HEK293 (cell line): ENCODE results near the gene CREB5.

Experiments used
- GLIS1 ChIP-seq: fragments of 450-650 bp; formaldehyde crosslinking; IDR thresholded peaks from 2 replicates; pipeline ENCODE4 v1.5.1; 2016; ENCODE audit warnings: missing biosample characterization, missing genetic modification characterization
- HOXA7 ChIP-seq: sonication (generic); formaldehyde crosslinking; IDR thresholded peaks from 2 replicates; pipeline ENCODE4 v1.8.1; 2022; ENCODE audit warnings: missing genetic modification reagents, borderline replicate concordance
- KLF16 ChIP-seq: fragments of 450-650 bp; formaldehyde crosslinking; IDR thresholded peaks from 2 replicates; pipeline ENCODE4 v1.5.1; 2017; ENCODE audit warnings: missing biosample characterization, missing genetic modification characterization
- KLF7 ChIP-seq: fragments of 450-650 bp; formaldehyde crosslinking; IDR thresholded peaks from 2 replicates; pipeline ENCODE4 v1.5.1; 2016; ENCODE audit warnings: missing biosample characterization, missing genetic modification characterization, borderline replicate concordance
- KLF8 ChIP-seq: fragments of 450-650 bp; formaldehyde crosslinking; IDR thresholded peaks from 2 replicates; pipeline ENCODE4 v1.5.1; 2016; ENCODE audit warnings: missing biosample characterization, missing genetic modification characterization
- SALL2 ChIP-seq: fragments of 450-650 bp; formaldehyde crosslinking; IDR thresholded peaks from 2 replicates; pipeline ENCODE4 v1.5.0; 2017; ENCODE audit warnings: missing biosample characterization, mild to moderate bottlenecking, missing genetic modification characterization, borderline replicate concordance
- SCRT1 ChIP-seq: fragments of 450-650 bp; formaldehyde crosslinking; IDR thresholded peaks from 2 replicates; pipeline ENCODE4 v1.5.1; 2016; ENCODE audit warnings: missing biosample characterization, missing genetic modification characterization, borderline replicate concordance
- SP2 ChIP-seq: fragments of 450-650 bp; formaldehyde crosslinking; IDR thresholded peaks from 2 replicates; pipeline ENCODE4 v1.5.1; 2016; ENCODE audit warnings: missing biosample characterization, missing genetic modification characterization
- TCF7L2 ChIP-seq: IDR thresholded peaks from 2 replicates; pipeline ENCODE4 v1.6.1; 2011; ENCODE audit warnings: low read depth, mild to moderate bottlenecking, inconsistent platforms, low read length, moderate library complexity, borderline replicate concordance
- TRIM28 ChIP-seq: IDR thresholded peaks from 2 replicates; pipeline ENCODE4 v1.6.1; 2011; ENCODE audit warnings: low read length, control low read depth, borderline replicate concordance
- ZEB2 ChIP-seq: fragments of 450-650 bp; formaldehyde crosslinking; IDR thresholded peaks from 2 replicates; pipeline ENCODE4 v1.5.1; 2016; ENCODE audit warnings: missing biosample characterization, missing genetic modification characterization
- ZNF112 ChIP-seq: fragments of 450-650 bp; formaldehyde crosslinking; IDR thresholded peaks from 2 replicates; pipeline ENCODE4 v1.5.0; 2017; ENCODE audit warnings: missing biosample characterization, missing genetic modification characterization
- ZNF202 ChIP-seq: fragments of 450-650 bp; formaldehyde crosslinking; IDR thresholded peaks from 2 replicates; pipeline ENCODE4 v1.5.1; 2016; ENCODE audit warnings: missing biosample characterization, missing genetic modification characterization, borderline replicate concordance
- ZNF211 ChIP-seq: fragments of 450-650 bp; formaldehyde crosslinking; IDR thresholded peaks from 2 replicates; pipeline ENCODE4 v1.5.1; 2016; ENCODE audit warnings: low read depth, missing biosample characterization, missing genetic modification characterization
- ZNF23 ChIP-seq: fragments of 450-650 bp; formaldehyde crosslinking; IDR thresholded peaks from 2 replicates; pipeline ENCODE4 v1.5.1; 2016; ENCODE audit warnings: missing biosample characterization, missing genetic modification characterization, borderline replicate concordance
- ZNF302 ChIP-seq: fragments of 450-650 bp; formaldehyde crosslinking; IDR thresholded peaks from 2 replicates; pipeline ENCODE4 v1.5.1; 2016; ENCODE audit warnings: missing biosample characterization, missing genetic modification characterization, low read depth
- ZNF324 ChIP-seq: fragments of 450-650 bp; formaldehyde crosslinking; IDR thresholded peaks from 2 replicates; pipeline ENCODE4 v1.5.1; 2016; ENCODE audit warnings: missing biosample characterization, missing genetic modification characterization
- ZNF350 ChIP-seq: fragments of 450-650 bp; formaldehyde crosslinking; IDR thresholded peaks from 2 replicates; pipeline ENCODE4 v1.5.0; 2017; ENCODE audit warnings: missing biosample characterization, mild to moderate bottlenecking, missing genetic modification characterization
- ZNF354C ChIP-seq: fragments of 450-650 bp; formaldehyde crosslinking; IDR thresholded peaks from 2 replicates; pipeline ENCODE4 v1.5.1; 2016; ENCODE audit warnings: missing biosample characterization, missing genetic modification characterization, low read depth, borderline replicate concordance
- ZNF426 ChIP-seq: fragments of 450-650 bp; formaldehyde crosslinking; IDR thresholded peaks from 2 replicates; pipeline ENCODE4 v1.5.1; 2017; ENCODE audit warnings: missing biosample characterization, missing genetic modification characterization, mild to moderate bottlenecking, inconsistent platforms, moderate library complexity
- ZNF561 ChIP-seq: fragments of 450-650 bp; IDR thresholded peaks from 2 replicates; pipeline ENCODE4 v1.5.1; 2018; ENCODE audit warnings: missing biosample characterization, missing genetic modification characterization, borderline replicate concordance
- ZNF623 ChIP-seq: fragments of 450-650 bp; formaldehyde crosslinking; IDR thresholded peaks from 2 replicates; pipeline ENCODE4 v1.5.1; 2016; ENCODE audit warnings: missing biosample characterization, missing genetic modification characterization
- ZNF660 ChIP-seq: fragments of 450-650 bp; IDR thresholded peaks from 2 replicates; pipeline ENCODE4 v1.5.1; 2018; ENCODE audit warnings: missing biosample characterization, mild to moderate bottlenecking, missing genetic modification characterization
- ZNF664 ChIP-seq: fragments of 450-650 bp; formaldehyde crosslinking; IDR thresholded peaks from 2 replicates; pipeline ENCODE4 v1.5.1; 2016; ENCODE audit warnings: missing biosample characterization, missing genetic modification characterization
- ZNF777 ChIP-seq: fragments of 450-650 bp; formaldehyde crosslinking; IDR thresholded peaks from 2 replicates; pipeline ENCODE4 v1.5.1; 2017; ENCODE audit warnings: missing biosample characterization, missing genetic modification characterization, borderline replicate concordance
- ZNF830 ChIP-seq: fragments of 450-650 bp; IDR thresholded peaks from 2 replicates; pipeline ENCODE4 v1.5.0; 2018; ENCODE audit warnings: missing biosample characterization, missing genetic modification characterization, low read depth, mild to moderate bottlenecking, moderate library complexity
- TF ChIP-seq, protein P1 (sequence below): fragments of 450-650 bp; formaldehyde crosslinking; IDR thresholded peaks from 2 replicates; pipeline ENCODE4 v1.5.1; 2016; ENCODE audit warnings: missing biosample characterization, missing genetic modification characterization
- TF ChIP-seq, protein P2 (sequence below): IDR thresholded peaks from 2 replicates; pipeline ENCODE4 v1.6.1; 2011; ENCODE audit warnings: mild to moderate bottlenecking, low read depth, low read length, borderline replicate concordance
- TF ChIP-seq, protein P3 (sequence below): fragments of 450-650 bp; formaldehyde crosslinking; IDR thresholded peaks from 2 replicates; pipeline ENCODE4 v1.5.1; 2017; ENCODE audit warnings: missing biosample characterization, missing genetic modification characterization
- TF ChIP-seq, protein P4 (sequence below): fragments of 450-650 bp; formaldehyde crosslinking; IDR thresholded peaks from 2 replicates; pipeline ENCODE4 v1.5.1; 2016; ENCODE audit warnings: missing biosample characterization, missing genetic modification characterization
- TF ChIP-seq, protein P5 (sequence below): fragments of 450-650 bp; formaldehyde crosslinking; IDR thresholded peaks from 2 replicates; pipeline ENCODE4 v1.5.1; 2017; ENCODE audit warnings: missing biosample characterization, missing genetic modification characterization

CREB5 gene

DNA sequence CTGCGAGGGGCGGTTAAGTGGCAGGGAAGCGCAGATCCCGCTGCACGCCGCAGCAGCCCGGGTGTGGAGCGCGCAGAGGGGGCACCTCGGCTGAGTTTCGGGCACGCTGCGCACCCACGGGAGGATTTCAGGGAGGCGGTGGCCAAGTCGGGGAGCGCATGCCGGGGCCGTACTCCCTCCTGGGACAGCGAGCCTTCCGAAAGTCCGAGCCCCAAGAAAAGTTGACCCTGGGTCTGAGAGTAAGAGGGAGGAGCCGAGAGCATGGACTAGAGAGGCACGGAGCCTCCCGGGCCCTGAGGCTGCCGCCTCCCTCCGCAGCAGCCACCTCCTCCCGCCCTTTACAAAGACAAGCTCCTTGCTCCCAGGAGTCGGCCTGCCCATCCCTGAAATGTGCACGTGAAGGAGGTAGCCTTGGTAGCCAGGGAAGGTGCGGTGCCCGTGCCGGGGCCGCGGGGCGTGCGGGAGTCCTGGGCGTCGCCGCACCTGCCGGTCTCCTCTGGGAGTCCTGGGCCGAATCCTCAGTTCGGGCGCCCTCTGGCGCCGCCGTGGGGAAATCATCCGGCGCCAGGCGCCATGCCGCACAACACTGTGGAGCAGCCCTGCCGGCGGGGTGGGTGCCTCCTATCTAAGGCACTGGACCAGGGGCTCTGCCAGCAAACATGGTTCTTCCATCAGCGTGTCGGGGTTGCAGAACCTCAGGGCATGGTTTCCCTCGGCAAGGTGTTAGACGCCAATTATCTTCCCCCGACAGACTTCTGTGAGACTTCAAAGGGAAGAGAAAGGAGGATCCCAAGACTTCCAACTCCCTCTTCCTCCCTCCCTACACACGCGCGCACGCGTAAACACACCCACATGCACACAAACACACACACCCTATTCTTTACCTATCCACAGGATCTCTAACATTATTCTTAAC lies 441.8 kb downstream of the CREB5 start (continued):
- no peak for TF ChIP-seq ZNF354C (tag by site-specific recombination)
- peak; percentile 82 for TF ChIP-seq ZEB2 (tag by site-specific recombination)
- peak; percentile 59; the same call in 1 of the 2 replicates for TF ChIP-seq ZNF777 (tag by site-specific recombination)
- TF ChIP-seq KLF7 (tag by site-specific recombination), result peak; percentile 74; the same call in 1 of the 2 replicates
- TF ChIP-seq SCRT1 (tag by site-specific recombination), result no peak
- no peak for TF ChIP-seq ZNF202 (tag by site-specific recombination)
- no peak for TF ChIP-seq SP2 (tag by site-specific recombination)
- TF ChIP-seq KLF16, result no peak
- no peak for TF ChIP-seq ZNF623 (tag by site-specific recombination)
- TF ChIP-seq ZNF660, result peak; percentile 28; the same call in 1 of the 2 replicates
- TF ChIP-seq ZNF302 (tag by site-specific recombination), result no peak
- no peak for TF ChIP-seq ZNF23 (tag by site-specific recombination)
- TF ChIP-seq, protein P1, sequence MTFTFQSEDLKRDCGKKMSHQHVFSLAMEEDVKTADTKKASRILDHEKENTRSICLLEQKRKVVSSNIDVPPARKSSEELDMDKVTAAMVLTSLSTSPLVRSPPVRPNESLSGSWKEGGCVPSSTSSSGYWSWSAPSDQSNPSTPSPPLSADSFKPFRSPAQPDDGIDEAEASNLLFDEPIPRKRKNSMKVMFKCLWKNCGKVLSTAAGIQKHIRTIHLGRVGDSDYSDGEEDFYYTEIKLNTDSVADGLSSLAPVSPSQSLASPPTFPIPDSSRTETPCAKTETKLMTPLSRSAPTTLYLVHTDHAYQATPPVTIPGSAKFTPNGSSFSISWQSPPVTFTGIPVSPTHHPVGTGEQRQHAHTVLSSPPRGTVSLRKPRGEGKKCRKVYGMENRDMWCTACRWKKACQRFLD (tag by site-specific recombination), result no peak
- TF ChIP-seq, protein P2, sequence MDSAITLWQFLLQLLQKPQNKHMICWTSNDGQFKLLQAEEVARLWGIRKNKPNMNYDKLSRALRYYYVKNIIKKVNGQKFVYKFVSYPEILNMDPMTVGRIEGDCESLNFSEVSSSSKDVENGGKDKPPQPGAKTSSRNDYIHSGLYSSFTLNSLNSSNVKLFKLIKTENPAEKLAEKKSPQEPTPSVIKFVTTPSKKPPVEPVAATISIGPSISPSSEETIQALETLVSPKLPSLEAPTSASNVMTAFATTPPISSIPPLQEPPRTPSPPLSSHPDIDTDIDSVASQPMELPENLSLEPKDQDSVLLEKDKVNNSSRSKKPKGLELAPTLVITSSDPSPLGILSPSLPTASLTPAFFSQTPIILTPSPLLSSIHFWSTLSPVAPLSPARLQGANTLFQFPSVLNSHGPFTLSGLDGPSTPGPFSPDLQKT, result no peak
- TF ChIP-seq HOXA7 (CRISPR knock-in tag), result no peak
- no peak for TF ChIP-seq ZNF112 (tag by site-specific recombination)
- 0 out of 2 replicates have a peak, but pooled peaks have one; percentile 33 for TF ChIP-seq TCF7L2
- no peak for TF ChIP-seq SALL2 (tag by site-specific recombination)
- TF ChIP-seq ZNF211 (tag by site-specific recombination), result no peak
- peak; percentile 79; the same call in 1 of the 2 replicates for TF ChIP-seq ZNF561 (tag by site-specific recombination)
- TF ChIP-seq ZNF664, result no peak
- TF ChIP-seq, protein P3, sequence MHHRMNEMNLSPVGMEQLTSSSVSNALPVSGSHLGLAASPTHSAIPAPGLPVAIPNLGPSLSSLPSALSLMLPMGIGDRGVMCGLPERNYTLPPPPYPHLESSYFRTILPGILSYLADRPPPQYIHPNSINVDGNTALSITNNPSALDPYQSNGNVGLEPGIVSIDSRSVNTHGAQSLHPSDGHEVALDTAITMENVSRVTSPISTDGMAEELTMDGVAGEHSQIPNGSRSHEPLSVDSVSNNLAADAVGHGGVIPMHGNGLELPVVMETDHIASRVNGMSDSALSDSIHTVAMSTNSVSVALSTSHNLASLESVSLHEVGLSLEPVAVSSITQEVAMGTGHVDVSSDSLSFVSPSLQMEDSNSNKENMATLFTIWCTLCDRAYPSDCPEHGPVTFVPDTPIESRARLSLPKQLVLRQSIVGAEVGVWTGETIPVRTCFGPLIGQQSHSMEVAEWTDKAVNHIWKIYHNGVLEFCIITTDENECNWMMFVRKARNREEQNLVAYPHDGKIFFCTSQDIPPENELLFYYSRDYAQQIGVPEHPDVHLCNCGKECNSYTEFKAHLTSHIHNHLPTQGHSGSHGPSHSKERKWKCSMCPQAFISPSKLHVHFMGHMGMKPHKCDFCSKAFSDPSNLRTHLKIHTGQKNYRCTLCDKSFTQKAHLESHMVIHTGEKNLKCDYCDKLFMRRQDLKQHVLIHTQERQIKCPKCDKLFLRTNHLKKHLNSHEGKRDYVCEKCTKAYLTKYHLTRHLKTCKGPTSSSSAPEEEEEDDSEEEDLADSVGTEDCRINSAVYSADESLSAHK (tag by site-specific recombination), result no peak
- TF ChIP-seq, protein P4, sequence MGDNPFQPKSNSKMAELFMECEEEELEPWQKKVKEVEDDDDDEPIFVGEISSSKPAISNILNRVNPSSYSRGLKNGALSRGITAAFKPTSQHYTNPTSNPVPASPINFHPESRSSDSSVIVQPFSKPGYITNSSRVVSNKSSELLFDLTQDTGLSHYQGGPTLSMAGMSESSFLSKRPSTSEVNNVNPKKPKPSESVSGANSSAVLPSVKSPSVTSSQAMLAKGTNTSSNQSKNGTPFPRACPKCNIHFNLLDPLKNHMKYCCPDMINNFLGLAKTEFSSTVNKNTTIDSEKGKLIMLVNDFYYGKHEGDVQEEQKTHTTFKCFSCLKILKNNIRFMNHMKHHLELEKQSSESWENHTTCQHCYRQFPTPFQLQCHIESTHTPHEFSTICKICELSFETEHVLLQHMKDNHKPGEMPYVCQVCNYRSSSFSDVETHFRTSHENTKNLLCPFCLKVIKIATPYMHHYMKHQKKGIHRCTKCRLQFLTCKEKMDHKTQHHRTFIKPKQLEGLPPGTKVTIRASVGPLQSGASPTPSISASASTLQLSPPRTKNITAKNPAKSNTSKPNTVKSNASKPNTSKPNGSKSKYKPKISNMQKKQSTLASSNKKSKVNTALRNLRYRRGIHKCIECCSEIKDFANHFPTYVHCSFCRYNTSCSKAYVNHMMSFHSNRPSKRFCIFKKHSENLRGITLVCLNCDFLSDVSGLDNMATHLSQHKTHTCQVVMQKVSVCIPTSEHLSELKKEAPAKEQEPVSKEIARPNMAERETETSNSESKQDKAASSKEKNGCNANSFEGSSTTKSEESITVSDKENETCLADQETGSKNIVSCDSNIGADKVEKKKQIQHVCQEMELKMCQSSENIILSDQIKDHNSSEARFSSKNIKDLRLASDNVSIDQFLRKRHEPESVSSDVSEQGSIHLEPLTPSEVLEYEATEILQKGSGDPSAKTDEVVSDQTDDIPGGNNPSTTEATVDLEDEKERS, result no peak
- TF ChIP-seq ZNF350, result no peak
- TF ChIP-seq, protein P5, sequence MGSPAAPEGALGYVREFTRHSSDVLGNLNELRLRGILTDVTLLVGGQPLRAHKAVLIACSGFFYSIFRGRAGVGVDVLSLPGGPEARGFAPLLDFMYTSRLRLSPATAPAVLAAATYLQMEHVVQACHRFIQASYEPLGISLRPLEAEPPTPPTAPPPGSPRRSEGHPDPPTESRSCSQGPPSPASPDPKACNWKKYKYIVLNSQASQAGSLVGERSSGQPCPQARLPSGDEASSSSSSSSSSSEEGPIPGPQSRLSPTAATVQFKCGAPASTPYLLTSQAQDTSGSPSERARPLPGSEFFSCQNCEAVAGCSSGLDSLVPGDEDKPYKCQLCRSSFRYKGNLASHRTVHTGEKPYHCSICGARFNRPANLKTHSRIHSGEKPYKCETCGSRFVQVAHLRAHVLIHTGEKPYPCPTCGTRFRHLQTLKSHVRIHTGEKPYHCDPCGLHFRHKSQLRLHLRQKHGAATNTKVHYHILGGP (tag by site-specific recombination), result no peak
- TF ChIP-seq ZNF426, result no peak
- no peak for TF ChIP-seq ZNF324 (tag by site-specific recombination)
- TF ChIP-seq KLF8 (tag by site-specific recombination), result peak; percentile 64; the same call in 1 of the 2 replicates
- peak; percentile 56; the same call in 1 of the 2 replicates for TF ChIP-seq TRIM28
- TF ChIP-seq GLIS1 (tag by site-specific recombination), result peak; percentile 28; the same call in 1 of the 2 replicates
- no peak for TF ChIP-seq ZNF830 (tag by site-specific recombination)
